Stimulated activated naive CD8-positive, alpha-beta T cell treated with anti-CD3 and anti-CD28 coated beads, Interleukin-15, Interleukin-2, amounts not matched to agents 100 ng/mL and 50 ng/mL, for 24 hours (primary cell): ENCODE measurements around the gene AGAP3.

ENCODE experiments used
- H3K27ac Mint-ChIP-seq: one replicate; pipeline ENCODE4 v1.8.0; 2021; ENCODE audit warnings: mild to moderate bottlenecking, mixed read lengths
- H3K27me3 Mint-ChIP-seq: one replicate; pipeline ENCODE4 v1.8.0; 2021; ENCODE audit warnings: mixed read lengths
- H3K36me3 Mint-ChIP-seq: one replicate; pipeline ENCODE4 v1.8.0; 2021; ENCODE audit warnings: low read depth, mixed read lengths
- H3K4me1 Mint-ChIP-seq: one replicate; pipeline ENCODE4 v1.8.0; 2021; ENCODE audit warnings: low read depth, mixed read lengths
- H3K4me3 Mint-ChIP-seq: one replicate; pipeline ENCODE4 v1.8.0; 2021; ENCODE audit warnings: mild to moderate bottlenecking, mixed read lengths
- H3K9me3 Mint-ChIP-seq: one replicate; pipeline ENCODE4 v1.8.0; 2021; ENCODE audit warnings: mixed read lengths

AGAP3 gene

GRCh38 chr7:151172273-151173141, 86.2 kb downstream of the AGAP3 start:
- Mint-ChIP-seq H3K4me1 (peaks cover 12% of the 10 kb centered on the region), H3K27ac (peak overlapping the region; percentile 52), H3K27me3 (peaks cover 54% of the 10 kb centered on the region), H3K9me3 (no peaks in the 10 kb centered on the region), H3K36me3 (no peaks in the 10 kb centered on the region), H3K4me3 (no peak overlapping the region)

GRCh38 chr7:151173386-151174245, 87.3 kb downstream of the AGAP3 start:
- Mint-ChIP-seq H3K4me3 (no peak overlapping the region), H3K36me3 (no peaks in the 10 kb centered on the region), H3K27me3 (peaks cover 49% of the 10 kb centered on the region), H3K27ac (no peak overlapping the region), H3K9me3 (no peaks in the 10 kb centered on the region), H3K4me1 (peaks cover 9% of the 10 kb centered on the region)

- peaks cover 44% of the 10 kb centered on the region for H3K27me3 Mint-ChIP-seq
- H3K9me3 Mint-ChIP-seq, result no peaks in the 10 kb centered on the region
- no peaks in the 10 kb centered on the region for H3K36me3 Mint-ChIP-seq
- H3K27ac Mint-ChIP-seq, result no peak overlapping the region
- peaks cover 7% of the 10 kb centered on the region for H3K4me1 Mint-ChIP-seq
- no peak overlapping the region for H3K4me3 Mint-ChIP-seq
Observed at GRCh38 chr7:151174246-151175046, 88.2 kb downstream of the AGAP3 start.

GRCh38 chr7:151175047-151175792, 88.9 kb downstream of the AGAP3 start:
- no peaks in the 10 kb centered on the region for H3K9me3 Mint-ChIP-seq

GRCh38 chr7:151175793-151176311, 89.6 kb downstream of the AGAP3 start:
- H3K9me3 Mint-ChIP-seq, result no peaks in the 10 kb centered on the region
- H3K36me3 Mint-ChIP-seq, result no peaks in the 10 kb centered on the region
- no peak overlapping the region for H3K27ac Mint-ChIP-seq
- peaks cover 7% of the 10 kb centered on the region for H3K4me1 Mint-ChIP-seq
- no peak overlapping the region for H3K4me3 Mint-ChIP-seq
- peaks cover 37% of the 10 kb centered on the region for H3K27me3 Mint-ChIP-seq

More at GRCh38 chr7:151175047-151175792, 88.9 kb downstream of the AGAP3 start:
- Mint-ChIP-seq H3K36me3 (no peaks in the 10 kb centered on the region), H3K27ac (no peak overlapping the region), H3K4me1 (peaks cover 7% of the 10 kb centered on the region), H3K27me3 (peaks cover 37% of the 10 kb centered on the region), H3K4me3 (no peak overlapping the region)

- no peaks in the 10 kb centered on the region for H3K36me3 Mint-ChIP-seq
- no peak overlapping the region for H3K27ac Mint-ChIP-seq
- H3K4me1 Mint-ChIP-seq, result peaks cover 7% of the 10 kb centered on the region
- no peaks in the 10 kb centered on the region for H3K9me3 Mint-ChIP-seq
- no peak overlapping the region for H3K4me3 Mint-ChIP-seq
- H3K27me3 Mint-ChIP-seq, result peaks cover 32% of the 10 kb centered on the region
Observed at GRCh38 chr7:151176401-151176800, 90.1 kb downstream of the AGAP3 start.

GRCh38 chr7:151177310-151177709, 91.0 kb downstream of the AGAP3 start:
- Mint-ChIP-seq H3K27me3 (peaks cover 30% of the 10 kb centered on the region), H3K9me3 (no peaks in the 10 kb centered on the region), H3K36me3 (no peaks in the 10 kb centered on the region), H3K4me3 (no peak overlapping the region), H3K27ac (no peak overlapping the region), H3K4me1 (peaks cover 5% of the 10 kb centered on the region)

- no peaks in the 10 kb centered on the region for H3K36me3 Mint-ChIP-seq
- peaks cover 21% of the 10 kb centered on the region for H3K27me3 Mint-ChIP-seq
- no peak overlapping the region for H3K27ac Mint-ChIP-seq
- H3K9me3 Mint-ChIP-seq, result no peaks in the 10 kb centered on the region
- H3K4me3 Mint-ChIP-seq, result no peak overlapping the region
- no peaks in the 10 kb centered on the region for H3K4me1 Mint-ChIP-seq
Observed at GRCh38 chr7:151178236-151178635, 92.0 kb downstream of the AGAP3 start.

- Mint-ChIP-seq H3K36me3 (no peaks in the 10 kb centered on the region), H3K27ac (no peak overlapping the region), H3K9me3 (no peaks in the 10 kb centered on the region), H3K4me1 (no peaks in the 10 kb centered on the region), H3K27me3 (peaks cover 15% of the 10 kb centered on the region), H3K4me3 (no peak overlapping the region)
Observed at GRCh38 chr7:151178831-151179230, 92.6 kb downstream of the AGAP3 start.

GRCh38 chr7:151179287-151179860, 93.1 kb downstream of the AGAP3 start:
- Mint-ChIP-seq H3K27ac (no peak overlapping the region), H3K27me3 (peaks cover 13% of the 10 kb centered on the region)

GRCh38 chr7:151179946-151180345, 93.7 kb downstream of the AGAP3 start:
- no peak overlapping the region for H3K4me3 Mint-ChIP-seq
- no peak overlapping the region for H3K27ac Mint-ChIP-seq
- no peaks in the 10 kb centered on the region for H3K9me3 Mint-ChIP-seq
- H3K36me3 Mint-ChIP-seq, result no peaks in the 10 kb centered on the region
- H3K4me1 Mint-ChIP-seq, result no peaks in the 10 kb centered on the region
- H3K27me3 Mint-ChIP-seq, result peaks cover 13% of the 10 kb centered on the region

More at GRCh38 chr7:151179287-151179860, 93.1 kb downstream of the AGAP3 start:
- H3K36me3 Mint-ChIP-seq, result no peaks in the 10 kb centered on the region
- no peak overlapping the region for H3K4me3 Mint-ChIP-seq
- no peaks in the 10 kb centered on the region for H3K4me1 Mint-ChIP-seq
- H3K9me3 Mint-ChIP-seq, result no peaks in the 10 kb centered on the region

- Mint-ChIP-seq H3K27me3 (peaks cover 13% of the 10 kb centered on the region), H3K36me3 (no peaks in the 10 kb centered on the region), H3K9me3 (no peaks in the 10 kb centered on the region), H3K27ac (no peak overlapping the region), H3K4me3 (no peak overlapping the region), H3K4me1 (no peaks in the 10 kb centered on the region)
Observed at GRCh38 chr7:151181011-151181431, 94.7 kb downstream of the AGAP3 start.

GRCh38 chr7:151185762-151186639, 99.7 kb downstream of the AGAP3 start:
- Mint-ChIP-seq H3K36me3 (no peaks in the 10 kb centered on the region), H3K27me3 (peaks cover 4% of the 10 kb centered on the region), H3K4me1 (no peaks in the 10 kb centered on the region), H3K9me3 (no peaks in the 10 kb centered on the region), H3K27ac (no peak overlapping the region), H3K4me3 (no peak overlapping the region)
